NCI-H2081 treated with DMSO at 0.1 percent for 48 hours (cell line): ENCODE results near the gene ZYG11B.
"Not testable (repeated sequence)": the region's sequence is repeated elsewhere in the genome, so short reads cannot be mapped to it uniquely, and the experiment has no call there.

Source experiments
- DNase-seq: peaks from one replicate; lab custom pipeline; 2025; lab: John Stamatoyannopoulos, UW

ZYG11B gene

GRCh38 chr1:52852854-52853253 is 126.6 kb downstream of the ZYG11B start:
- DNase-seq: no peak

- no peak for DNase-seq
Measured at GRCh38 chr1:52855584-52855983, 129.3 kb downstream of the ZYG11B start.

- DNase-seq: no peak
Measured at GRCh38 chr1:52856026-52856425, 129.8 kb downstream of the ZYG11B start.

- no peak for DNase-seq
Measured at GRCh38 chr1:52857443-52857842, 131.2 kb downstream of the ZYG11B start.

- DNase-seq: no peak
Measured at GRCh38 chr1:52862666-52863458, 136.6 kb downstream of the ZYG11B start.

- no peak for DNase-seq
Measured at GRCh38 chr1:52867087-52867863, 141.0 kb downstream of the ZYG11B start.

GRCh38 chr1:52869727-52870126 is 143.5 kb downstream of the ZYG11B start:
- DNase-seq: not testable (repeated sequence)

- no peak for DNase-seq
Measured at GRCh38 chr1:52876843-52877242, 150.6 kb downstream of the ZYG11B start.
